Fibroblast of the aortic adventitia (primary cell): ENCODE data around the gene UBAC2. TPM values are rescaled to one million over a fixed set of nuclear protein-coding genes. Genes with fewer than 3 reads are reported as not detected.
A peak's percentile ranks its signal among the peaks of the same experiment; 100 is the strongest.

Source experiments
- DNase-seq: peaks from one replicate; pipeline ENCODE4 v3.0.0-alpha.2; 2010; ENCODE audit warnings: low read depth
- H3K4me3 ChIP-seq: 2 replicates; pipeline ENCODE4 v1.5.1; 2011; ENCODE audit warnings: low read depth, mild to moderate bottlenecking, control low read depth, low read length, moderate library complexity
- total RNA-seq: library from RNA; depleted of rRNA; stranded (reverse); fragments of >200 nt; gene quantifications from 2 replicates; pipeline ENCODE4 v1.2.3, GENCODE V29; 2012; ENCODE audit warnings: low replicate concordance
- TF ChIP-seq, protein P1 (sequence below): IDR thresholded peaks from 2 replicates; pipeline ENCODE4 v1.5.1; 2011; ENCODE audit warnings: mild to moderate bottlenecking, low read length, control low read depth, inconsistent platforms; ENCODE audit not compliant: insufficient read depth

Gene UBAC2
- total RNA-seq, 1 donor = 33.8 TPM

DNA sequence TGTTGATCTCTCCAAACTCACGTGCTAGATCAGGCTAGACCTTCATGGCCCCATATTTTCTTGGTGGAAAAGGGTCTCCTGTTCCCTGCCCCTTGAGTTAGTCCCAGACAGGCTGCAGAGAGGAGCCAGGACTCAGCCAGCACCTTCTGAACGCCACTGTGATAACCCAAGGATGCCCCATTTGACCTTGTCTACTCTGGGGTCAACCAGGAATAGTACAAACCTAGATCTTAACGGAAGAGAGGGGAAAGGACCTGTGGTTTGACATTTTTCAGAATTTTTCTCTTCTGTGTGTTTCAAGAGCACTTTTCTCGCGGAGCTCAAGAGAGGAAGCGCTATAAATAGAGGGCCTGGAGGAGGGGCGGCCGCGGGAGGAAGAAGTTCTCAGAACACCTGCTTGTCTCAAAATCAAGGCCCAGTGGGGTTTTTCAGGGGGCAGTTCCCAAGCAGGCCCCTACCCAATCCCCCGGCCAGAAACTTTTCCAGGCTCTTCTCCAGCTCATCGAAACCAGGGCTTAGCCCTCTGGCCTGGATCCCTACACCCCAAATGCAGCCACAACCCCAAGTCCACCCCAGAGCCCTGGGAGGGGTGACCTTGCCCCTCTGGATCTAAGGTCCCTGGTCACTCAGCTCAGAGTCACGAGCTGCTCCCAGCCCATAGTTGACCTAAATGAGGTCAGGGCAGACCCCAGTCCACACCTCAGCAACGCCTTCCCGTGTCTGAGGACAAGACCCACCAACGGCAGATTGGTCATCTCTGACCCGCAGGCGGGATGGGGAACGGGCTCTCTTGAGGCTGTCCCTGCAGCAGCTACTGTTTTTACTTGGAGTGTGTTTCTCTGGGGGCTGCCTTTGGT is 225.1 kb downstream of the UBAC2 start:
- DNase-seq = no peak
- TF ChIP-seq, protein P1, sequence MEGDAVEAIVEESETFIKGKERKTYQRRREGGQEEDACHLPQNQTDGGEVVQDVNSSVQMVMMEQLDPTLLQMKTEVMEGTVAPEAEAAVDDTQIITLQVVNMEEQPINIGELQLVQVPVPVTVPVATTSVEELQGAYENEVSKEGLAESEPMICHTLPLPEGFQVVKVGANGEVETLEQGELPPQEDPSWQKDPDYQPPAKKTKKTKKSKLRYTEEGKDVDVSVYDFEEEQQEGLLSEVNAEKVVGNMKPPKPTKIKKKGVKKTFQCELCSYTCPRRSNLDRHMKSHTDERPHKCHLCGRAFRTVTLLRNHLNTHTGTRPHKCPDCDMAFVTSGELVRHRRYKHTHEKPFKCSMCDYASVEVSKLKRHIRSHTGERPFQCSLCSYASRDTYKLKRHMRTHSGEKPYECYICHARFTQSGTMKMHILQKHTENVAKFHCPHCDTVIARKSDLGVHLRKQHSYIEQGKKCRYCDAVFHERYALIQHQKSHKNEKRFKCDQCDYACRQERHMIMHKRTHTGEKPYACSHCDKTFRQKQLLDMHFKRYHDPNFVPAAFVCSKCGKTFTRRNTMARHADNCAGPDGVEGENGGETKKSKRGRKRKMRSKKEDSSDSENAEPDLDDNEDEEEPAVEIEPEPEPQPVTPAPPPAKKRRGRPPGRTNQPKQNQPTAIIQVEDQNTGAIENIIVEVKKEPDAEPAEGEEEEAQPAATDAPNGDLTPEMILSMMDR = no peak

DNA sequence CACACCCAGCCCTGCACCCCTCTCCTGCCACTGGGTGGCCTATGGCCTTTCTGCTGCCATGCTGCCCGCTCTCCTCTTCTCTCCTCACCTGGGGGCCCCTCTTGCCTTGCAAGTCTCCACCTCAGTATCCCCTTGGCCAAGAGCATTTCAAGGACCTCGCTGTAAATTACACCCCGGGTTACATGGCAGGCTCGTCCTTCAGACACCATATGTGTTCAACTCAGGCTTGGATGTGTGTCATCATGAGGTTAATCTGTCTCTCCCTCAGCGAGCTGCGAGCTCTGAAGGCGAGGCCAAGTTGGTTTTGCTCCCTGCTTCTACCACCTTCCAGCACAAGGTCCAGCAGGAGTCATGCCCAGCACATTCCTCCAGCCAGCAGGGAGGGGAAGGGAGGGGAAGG is 225.8 kb downstream of the UBAC2 start:
- no peak overlapping the region for H3K4me3 ChIP-seq
- DNase-seq = no peak
- TF ChIP-seq, protein P1 = no peak

More for the DNA sequence above, 225.1 kb downstream of the UBAC2 start:
- H3K4me3 ChIP-seq = no peak overlapping the region

DNA sequence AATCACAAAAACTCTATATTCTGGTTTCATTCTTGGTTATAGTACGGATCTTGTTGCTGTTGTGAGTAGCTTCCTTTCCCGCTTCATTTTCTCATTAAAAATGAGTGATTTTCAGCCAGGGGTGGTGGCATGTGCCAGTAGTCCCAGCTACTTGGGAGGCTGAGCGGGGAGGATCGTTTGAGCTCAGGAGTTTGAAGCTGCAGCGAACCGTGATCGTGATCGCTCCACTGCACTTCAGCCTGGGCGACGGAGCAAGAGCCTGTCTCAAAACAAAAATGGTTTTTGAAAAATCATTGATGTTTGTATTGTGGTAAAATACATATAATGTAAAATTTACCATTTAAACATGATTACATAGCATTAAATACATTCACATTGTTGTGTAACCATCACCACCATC is 229.0 kb downstream of the UBAC2 start:
- no peak for DNase-seq
- H3K4me3 ChIP-seq = no peak overlapping the region
- TF ChIP-seq, protein P1 = no peak

DNA sequence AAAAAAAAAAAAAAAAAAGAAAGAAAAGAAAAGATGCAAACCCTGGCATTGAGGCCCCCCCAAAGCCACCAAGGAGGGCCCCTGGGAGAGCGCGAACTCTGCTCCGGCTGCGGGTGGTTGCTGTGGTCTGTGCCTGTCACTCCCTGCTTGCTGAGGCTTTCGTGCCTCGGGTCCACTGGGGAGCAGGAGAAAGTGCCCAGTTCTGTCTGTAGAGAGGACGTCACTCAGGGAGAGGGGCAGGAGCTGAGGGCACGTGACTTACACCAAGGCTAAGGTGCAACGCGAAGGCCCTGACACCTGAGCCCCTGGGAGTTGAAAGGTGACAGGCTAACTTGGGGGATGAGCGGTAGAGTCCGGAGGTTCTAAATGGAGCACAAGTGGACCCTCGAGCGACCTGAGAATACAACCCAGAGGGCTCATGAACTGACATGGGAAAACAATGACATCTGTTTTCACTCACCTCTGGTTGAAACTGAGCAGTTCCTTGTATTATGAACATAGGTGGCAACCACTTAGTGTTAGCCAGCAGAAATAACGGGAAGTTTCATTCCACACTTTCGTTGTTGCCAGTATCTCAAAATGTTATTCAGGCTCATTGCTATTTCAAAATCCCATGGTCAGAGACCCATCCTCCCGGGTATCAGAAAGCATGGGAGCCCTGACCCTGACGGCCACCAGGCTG is 231.4 kb downstream of the UBAC2 start:
- DNase-seq = peak; percentile 12
- no peak overlapping the region for H3K4me3 ChIP-seq
- TF ChIP-seq, protein P1 = no peak

DNA sequence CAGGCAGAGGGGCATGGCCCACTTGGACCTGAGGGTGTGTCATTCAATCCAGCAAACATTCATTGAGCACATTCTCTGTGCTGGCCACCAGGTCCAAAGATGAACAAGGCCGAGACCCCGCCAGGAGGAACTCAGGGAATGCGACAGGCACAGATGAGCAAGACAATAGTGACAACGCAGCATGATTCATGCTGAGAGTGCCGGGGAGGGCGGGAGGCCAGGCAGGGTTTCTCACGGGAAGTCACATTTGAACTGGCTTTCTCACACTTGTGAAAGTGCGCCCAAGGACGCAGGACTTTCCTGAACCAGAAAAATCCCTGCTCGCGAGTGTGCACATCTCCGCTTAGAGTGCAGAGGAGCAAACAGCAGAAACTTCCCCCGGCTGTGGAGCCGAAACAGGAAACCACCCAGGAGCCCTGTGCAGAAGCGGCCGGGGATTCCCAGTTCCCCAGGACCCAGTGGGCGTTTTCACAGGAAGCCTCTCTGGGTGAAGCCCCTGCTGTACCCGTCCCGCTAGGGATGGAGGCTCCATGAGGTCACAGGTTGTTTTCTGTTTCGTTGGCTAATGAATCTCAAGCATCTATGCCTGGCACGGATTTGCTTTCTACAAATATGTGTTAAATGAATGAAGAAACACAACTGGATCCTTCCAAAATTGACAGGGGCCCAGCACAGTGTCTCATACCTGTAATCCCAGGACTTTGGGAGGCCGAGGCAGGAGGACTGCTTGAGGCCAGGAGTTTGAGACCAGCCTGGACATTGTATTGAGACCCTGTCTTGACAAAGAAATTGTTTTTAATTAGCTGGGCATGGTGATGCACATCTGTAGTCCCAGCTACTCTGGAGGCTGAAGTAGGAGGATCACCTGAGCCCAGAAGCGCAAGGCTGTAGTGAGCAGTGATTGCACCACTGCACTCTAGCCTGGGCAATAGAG is 232.2 kb downstream of the UBAC2 start:
- peak overlapping the region; percentile 17 for H3K4me3 ChIP-seq
- DNase-seq = peak; percentile 40
- TF ChIP-seq, protein P1 = no peak

DNA sequence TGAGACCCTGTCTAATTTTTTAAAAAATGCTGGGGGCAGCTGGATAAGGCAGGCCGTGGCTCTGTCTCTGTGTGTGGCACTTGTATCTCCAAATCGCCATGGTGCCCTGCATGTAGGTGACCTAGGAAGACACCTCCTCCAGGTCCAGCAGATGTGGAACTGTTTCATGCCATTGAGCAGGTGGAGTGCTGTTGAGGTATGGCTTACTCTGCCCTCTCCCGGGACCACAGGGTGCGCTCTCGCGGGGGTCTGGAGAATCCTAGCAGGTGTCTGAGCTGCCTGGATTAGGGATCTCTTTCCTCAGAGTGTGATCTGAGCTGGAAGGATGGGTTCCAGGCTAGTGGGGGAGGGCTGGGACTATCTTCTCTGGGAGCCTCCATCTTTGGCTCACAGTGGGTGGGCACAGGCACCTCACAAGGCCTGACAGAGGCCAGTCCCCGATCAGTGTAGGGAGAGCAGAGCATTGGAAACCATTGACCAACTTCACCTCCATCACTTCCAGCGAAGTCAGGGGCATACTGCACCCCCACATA is 233.0 kb downstream of the UBAC2 start:
- TF ChIP-seq, protein P1 = no peak
- no peak for DNase-seq
- H3K4me3 ChIP-seq = no peak overlapping the region
